Measurements from ENCODE around the gene UCMA. TPM values are rescaled to one million over a fixed set of nuclear protein-coding genes. Genes with fewer than 3 reads are reported as not detected.

UCMA gene
- total RNA-seq, 1 experiment from 2014 or later: not detected

DNA sequence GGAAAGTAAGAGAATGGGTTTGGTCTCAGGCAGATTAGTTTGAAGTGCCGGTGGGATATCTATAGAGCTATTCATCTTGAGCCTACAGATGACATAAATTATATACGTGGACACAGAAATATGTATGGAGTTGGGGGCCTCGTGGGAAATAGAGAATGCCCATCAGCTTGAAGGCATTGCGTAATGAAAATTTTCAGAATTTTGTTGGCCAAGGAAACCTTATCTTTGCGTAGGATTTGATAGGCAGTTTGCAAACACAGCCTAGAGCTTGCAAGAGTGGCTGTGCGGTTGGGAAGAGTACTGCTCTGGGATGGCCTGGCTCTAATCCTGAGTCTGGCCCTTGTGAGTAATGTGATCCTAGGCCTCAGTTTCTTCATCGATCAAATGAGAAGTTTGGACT lies 40.5 kb downstream of the UCMA start:
- Histone ChIP-seq H3K9ac (ENCODE audit: low read length) (no peak overlapping the region), H3F3A (ENCODE audit: low read length, unreplicated experiment) (no peaks in the 10 kb centered on the region), H3K9me3 (ENCODE audit: low read length) (no peaks in the 10 kb centered on the region), H3K79me2 (ENCODE audit: low read length) (no peaks in the 10 kb centered on the region), H2AFZ (ENCODE audit: low read length) (no peak overlapping the region), H3K4me3 (ENCODE audit: low read length) (no peak overlapping the region), H3K36me3 (ENCODE audit: low read depth, low read length) (no peaks in the 10 kb centered on the region; the same call in 1 of the 2 replicates), H4K20me1 (ENCODE audit: low read length) (no peaks in the 10 kb centered on the region), H3K9me2 (replicated peaks; ENCODE audit: low read length) (no peaks in the 10 kb centered on the region), H3K4me1 (ENCODE audit: insufficient read depth, low read length) (no peaks in the 10 kb centered on the region), H3K27ac (ENCODE audit: low read length) (no peak overlapping the region), H3K27me3 (ENCODE audit: low read length) (no peaks in the 10 kb centered on the region), H3K4me2 (ENCODE audit: low read length) (no peak overlapping the region)
- no peak for ATAC-seq
- ChIA-PET POLR2A (ENCODE audit: unreplicated experiment) (no interaction called here), CTCF (no interaction called here)
- DNase-seq: no peak
- BruUV-seq (replicated peaks): no TSS peak
- intact Hi-C loops (cut with micrococcal nuclease): no loop called here
- no peak for TF ChIP-seq EZH2phosphoT487 (IDR thresholded peaks at IDR 0.05; ENCODE audit: borderline replicate concordance, low read length)

DNA sequence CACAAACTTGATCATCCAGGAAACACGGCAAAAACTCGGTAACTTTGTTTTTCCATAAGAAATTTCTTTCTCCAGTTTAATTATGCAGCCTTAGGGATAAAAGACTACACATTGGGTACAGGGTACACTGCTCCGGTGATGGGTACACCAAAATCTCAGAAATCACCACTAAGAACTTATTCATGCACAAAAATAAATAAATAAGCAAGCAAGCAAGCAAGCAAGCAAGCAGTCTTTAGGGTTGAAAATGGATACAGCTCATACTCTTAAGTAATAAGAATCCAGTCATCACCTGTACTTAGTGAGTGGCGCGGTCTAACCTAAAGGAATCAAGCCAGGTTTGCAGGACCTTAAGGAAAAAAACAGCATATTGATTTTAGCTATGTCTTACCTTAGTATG lies 42.8 kb downstream of the UCMA start:
- intact Hi-C loops (cut with micrococcal nuclease): no loop called here
- CTCF ChIA-PET: no interaction called here
- H3K79me2 ChIP-seq (ENCODE audit: low read length): no peaks in the 10 kb centered on the region

DNA sequence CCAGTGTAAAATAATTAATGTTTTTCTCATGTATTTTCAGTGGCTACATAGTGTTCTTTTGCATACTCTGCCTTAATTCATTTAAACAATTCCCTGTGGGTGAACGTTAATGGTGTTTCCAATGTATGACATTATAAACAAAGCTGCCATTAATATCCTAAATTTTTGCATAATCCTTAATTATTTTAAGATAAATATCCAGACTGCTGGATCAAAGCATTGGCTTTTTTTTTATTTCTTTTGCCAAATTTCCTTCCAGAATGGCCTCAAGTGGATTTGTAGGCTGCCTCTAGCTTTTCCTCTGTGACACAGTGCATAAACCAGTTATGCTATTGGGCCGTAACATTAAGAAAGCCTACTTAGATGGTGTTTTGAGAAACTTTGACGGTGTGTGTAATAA lies 43.4 kb downstream of the UCMA start:
- no peak overlapping the region for H3K4me3 ChIP-seq (ENCODE audit: low read length)
- H3K4me2 ChIP-seq (ENCODE audit: low read length): no peak overlapping the region
- TF ChIP-seq, protein P1, sequence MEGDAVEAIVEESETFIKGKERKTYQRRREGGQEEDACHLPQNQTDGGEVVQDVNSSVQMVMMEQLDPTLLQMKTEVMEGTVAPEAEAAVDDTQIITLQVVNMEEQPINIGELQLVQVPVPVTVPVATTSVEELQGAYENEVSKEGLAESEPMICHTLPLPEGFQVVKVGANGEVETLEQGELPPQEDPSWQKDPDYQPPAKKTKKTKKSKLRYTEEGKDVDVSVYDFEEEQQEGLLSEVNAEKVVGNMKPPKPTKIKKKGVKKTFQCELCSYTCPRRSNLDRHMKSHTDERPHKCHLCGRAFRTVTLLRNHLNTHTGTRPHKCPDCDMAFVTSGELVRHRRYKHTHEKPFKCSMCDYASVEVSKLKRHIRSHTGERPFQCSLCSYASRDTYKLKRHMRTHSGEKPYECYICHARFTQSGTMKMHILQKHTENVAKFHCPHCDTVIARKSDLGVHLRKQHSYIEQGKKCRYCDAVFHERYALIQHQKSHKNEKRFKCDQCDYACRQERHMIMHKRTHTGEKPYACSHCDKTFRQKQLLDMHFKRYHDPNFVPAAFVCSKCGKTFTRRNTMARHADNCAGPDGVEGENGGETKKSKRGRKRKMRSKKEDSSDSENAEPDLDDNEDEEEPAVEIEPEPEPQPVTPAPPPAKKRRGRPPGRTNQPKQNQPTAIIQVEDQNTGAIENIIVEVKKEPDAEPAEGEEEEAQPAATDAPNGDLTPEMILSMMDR (conservative IDR thresholded peaks at IDR 0.05; ENCODE audit: low read depth, low read length): no peak
- no peak for TF ChIP-seq EZH2phosphoT487 (IDR thresholded peaks at IDR 0.05; ENCODE audit: borderline replicate concordance, low read length)
- TF ChIP-seq EZH2 (IDR thresholded peaks at IDR 0.05; ENCODE audit: low read length, unreplicated experiment): no peak
- H3K9ac ChIP-seq (ENCODE audit: low read length): no peak overlapping the region
- no peaks in the 10 kb centered on the region for H4K20me1 ChIP-seq (ENCODE audit: low read length)
- H3F3A ChIP-seq (ENCODE audit: low read length, unreplicated experiment): no peaks in the 10 kb centered on the region
- no peaks in the 10 kb centered on the region for H3K4me1 ChIP-seq (ENCODE audit: insufficient read depth, low read length)
- BruUV-seq (replicated peaks): no TSS peak
- intact Hi-C loops (cut with micrococcal nuclease): no loop called here
- H3K27ac ChIP-seq (ENCODE audit: low read length): no peak overlapping the region
- no peak for ATAC-seq
- ChIA-PET CTCF (no interaction called here), POLR2A (ENCODE audit: unreplicated experiment) (interaction anchor here (0.6 kb wide), 1 partner anchor 109 kb away, joined by 3 read pairs; the partner anchor contains the start of gene PHYH)
- no peak overlapping the region for H2AFZ ChIP-seq (ENCODE audit: low read length)
- H3K9me2 ChIP-seq (replicated peaks; ENCODE audit: low read length): no peaks in the 10 kb centered on the region
- H3K27me3 ChIP-seq (ENCODE audit: low read length): no peaks in the 10 kb centered on the region
- no peaks in the 10 kb centered on the region for H3K79me2 ChIP-seq (ENCODE audit: low read length)
- no peak for DNase-seq
- H3K9me3 ChIP-seq (ENCODE audit: low read length): no peaks in the 10 kb centered on the region
- no peaks in the 10 kb centered on the region; the same call in 1 of the 2 replicates for H3K36me3 ChIP-seq (ENCODE audit: low read depth, low read length)

More for the DNA sequence above, 42.8 kb downstream of the UCMA start:
- Histone ChIP-seq H3K27me3 (ENCODE audit: low read length) (no peaks in the 10 kb centered on the region), H3K4me2 (ENCODE audit: low read length) (no peak overlapping the region), H3K4me3 (ENCODE audit: low read length) (no peak overlapping the region), H2AFZ (ENCODE audit: low read length) (no peak overlapping the region), H3K9me3 (ENCODE audit: low read length) (no peaks in the 10 kb centered on the region), H3K36me3 (ENCODE audit: low read depth, low read length) (no peaks in the 10 kb centered on the region; the same call in 1 of the 2 replicates), H3K27ac (ENCODE audit: low read length) (no peak overlapping the region), H4K20me1 (ENCODE audit: low read length) (no peaks in the 10 kb centered on the region), H3K4me1 (ENCODE audit: insufficient read depth, low read length) (no peaks in the 10 kb centered on the region), H3F3A (ENCODE audit: low read length, unreplicated experiment) (no peaks in the 10 kb centered on the region), H3K9me2 (replicated peaks; ENCODE audit: low read length) (no peaks in the 10 kb centered on the region), H3K9ac (ENCODE audit: low read length) (no peak overlapping the region)
- ATAC-seq: no peak
- no TSS peak for BruUV-seq (replicated peaks)
- DNase-seq: no peak
- POLR2A ChIA-PET (ENCODE audit: unreplicated experiment): no interaction called here
- TF ChIP-seq, protein P1 (conservative IDR thresholded peaks at IDR 0.05; ENCODE audit: low read depth, low read length): no peak
- no peak for TF ChIP-seq EZH2phosphoT487 (IDR thresholded peaks at IDR 0.05; ENCODE audit: borderline replicate concordance, low read length)
- TF ChIP-seq EZH2 (IDR thresholded peaks at IDR 0.05; ENCODE audit: low read length, unreplicated experiment): no peak

Data from PC-3 (cell line).